Measurements from ENCODE around the gene C11orf24. TPM values are rescaled to one million over a fixed set of nuclear protein-coding genes. Genes with fewer than 3 reads are reported as not detected.

The C11orf24 gene
- total RNA-seq, 1 donor from 2014 or later, result 24.7 TPM

GRCh38 chr11:68309621-68310185 is 37.9 kb upstream of the C11orf24 start:
- ATAC-seq, result no peak
- DNase-seq, result peak; percentile 9
- intact Hi-C loops (cut with DNase I), result no loop called here
- Histone ChIP-seq H3K27me3 (ENCODE audit: low read depth) (no peaks in the 10 kb centered on the region), H3K9me3 (no peaks in the 10 kb centered on the region), H3K27ac (no peak overlapping the region), H3K4me3 (no peak overlapping the region), H3K4me1 (peaks cover 22% of the 10 kb centered on the region), H3K36me3 (no peaks in the 10 kb centered on the region)
- no peak for TF ChIP-seq CTCF (IDR thresholded peaks at IDR 0.05)

GRCh38 chr11:68308068-68308467 is 36.3 kb upstream of the C11orf24 start:
- Histone ChIP-seq H3K4me3 (no peak overlapping the region), H3K36me3 (no peaks in the 10 kb centered on the region), H3K27me3 (ENCODE audit: low read depth) (no peaks in the 10 kb centered on the region), H3K9me3 (no peaks in the 10 kb centered on the region), H3K27ac (no peak overlapping the region), H3K4me1 (peaks cover 12% of the 10 kb centered on the region)
- no peak for TF ChIP-seq CTCF (IDR thresholded peaks at IDR 0.05)
- intact Hi-C loops (cut with DNase I), result no loop called here
- ATAC-seq (no peak), DNase-seq (no peak)

- Histone ChIP-seq H3K27me3 (ENCODE audit: low read depth) (no peaks in the 10 kb centered on the region), H3K36me3 (no peaks in the 10 kb centered on the region), H3K27ac (no peak overlapping the region), H3K9me3 (no peaks in the 10 kb centered on the region), H3K4me1 (peaks cover 7% of the 10 kb centered on the region), H3K4me3 (no peak overlapping the region)
- no peak for TF ChIP-seq CTCF (IDR thresholded peaks at IDR 0.05)
- DNase-seq, result no peak
- no peak for ATAC-seq
- intact Hi-C loops (cut with DNase I), result no loop called here
These were observed 34.9 kb upstream of the C11orf24 start for GRCh38 chr11:68306636-68307035.

- intact Hi-C loops (cut with DNase I), result no loop called here
- Histone ChIP-seq H3K36me3 (no peaks in the 10 kb centered on the region), H3K9me3 (no peaks in the 10 kb centered on the region), H3K4me3 (no peak overlapping the region), H3K27ac (no peak overlapping the region), H3K27me3 (ENCODE audit: low read depth) (no peaks in the 10 kb centered on the region), H3K4me1 (peaks cover 7% of the 10 kb centered on the region)
- TF ChIP-seq CTCF (IDR thresholded peaks at IDR 0.05), result no peak
- no peak for DNase-seq
- no peak for ATAC-seq
These were observed 32.4 kb upstream of the C11orf24 start for GRCh38 chr11:68303982-68304780.

- H3K36me3 ChIP-seq, result no peaks in the 10 kb centered on the region
- no peaks in the 10 kb centered on the region for H3K27me3 ChIP-seq (ENCODE audit: low read depth)
- H3K9me3 ChIP-seq, result no peaks in the 10 kb centered on the region
- peaks cover 13% of the 10 kb centered on the region for H3K4me1 ChIP-seq
- TF ChIP-seq CTCF (IDR thresholded peaks at IDR 0.05), result no peak
- no peak overlapping the region for H3K4me3 ChIP-seq
- H3K27ac ChIP-seq, result no peak overlapping the region
- ATAC-seq (peak in 1 of 2 donors; percentile 7), DNase-seq (no peak)
- intact Hi-C loops (cut with DNase I), result no loop called here
These were observed 31.3 kb upstream of the C11orf24 start for GRCh38 chr11:68303083-68303482.

Data from lower lobe of right lung (tissue), 2 donors.